PC-3 (cell line): ENCODE results near the gene VASH2.

Experiments
- CTCF ChIP-seq: fragments of 300-600 bp; sonication (generic); conservative IDR thresholded peaks from 2 replicates; pipeline ENCODE4 v1.5.1; 2017; ENCODE audit warnings: antibody characterized with exemption, low read depth, mild to moderate bottlenecking, low read length
- EZH2 ChIP-seq: fragments of 300-600 bp; sonication (generic); IDR thresholded peaks from one replicate; pipeline ENCODE4 v1.6.1; 2017; ENCODE audit warnings: antibody characterized with exemption, mild to moderate bottlenecking, low read length; ENCODE audit not compliant: unreplicated experiment

- no peak for TF ChIP-seq CTCF
- no peak for TF ChIP-seq EZH2
These were observed 31.5 kb upstream of the VASH2 start for GRCh38 chr1:212918824-212919223.
